ENCODE results near the gene XCL2.

The XCL2 gene

GRCh38 chr1:168512864-168513595 lies 30.8 kb downstream of the XCL2 start:
- no peak for DNase-seq

GRCh38 chr1:168509875-168510791 lies 33.7 kb downstream of the XCL2 start:
- no peak for DNase-seq

GRCh38 chr1:168509210-168509609 lies 34.6 kb downstream of the XCL2 start:
- no peak for DNase-seq

- DNase-seq = no peak
These were observed 36.0 kb downstream of the XCL2 start for GRCh38 chr1:168507828-168508227.

- DNase-seq = no peak
These were observed 36.6 kb downstream of the XCL2 start for GRCh38 chr1:168507231-168507630.

- no peak for DNase-seq
These were observed 37.5 kb downstream of the XCL2 start for GRCh38 chr1:168506204-168506819.

- no peak for DNase-seq
These were observed 38.8 kb downstream of the XCL2 start for GRCh38 chr1:168505006-168505405.

GRCh38 chr1:168504064-168504837 lies 39.5 kb downstream of the XCL2 start:
- no peak for DNase-seq

- DNase-seq = no peak
These were observed 44.1 kb downstream of the XCL2 start for GRCh38 chr1:168499688-168500049.

GRCh38 chr1:168498956-168499687 lies 44.7 kb downstream of the XCL2 start:
- DNase-seq = no peak

GRCh38 chr1:168498159-168498631 lies 45.6 kb downstream of the XCL2 start:
- DNase-seq = no peak

GRCh38 chr1:168497376-168497950 lies 46.3 kb downstream of the XCL2 start:
- DNase-seq = no peak

GRCh38 chr1:168491527-168492164 lies 52.2 kb downstream of the XCL2 start:
- no peak for DNase-seq
